Activated T-cell treated with anti-CD3 and anti-CD28 coated beads, Interleukin-2, amount 50 U/mL, for 24 hours (primary cell): ENCODE measurements around the gene BAIAP3.

Source experiments
- DNase-seq: peaks from one replicate; pipeline ENCODE4 v3.0.0-alpha.2; 2020
- H3K27ac Mint-ChIP-seq: 2 replicates; pipeline ENCODE4 v1.8.0; 2020; ENCODE audit warnings: mild to moderate bottlenecking, mixed read lengths
- H3K27me3 Mint-ChIP-seq: 2 replicates; pipeline ENCODE4 v1.8.0; 2020; ENCODE audit warnings: mixed read lengths
- H3K36me3 Mint-ChIP-seq: 2 replicates; pipeline ENCODE4 v1.8.0; 2020; ENCODE audit warnings: low read depth, mixed read lengths
- H3K4me1 Mint-ChIP-seq: 2 replicates; pipeline ENCODE4 v1.8.0; 2020; ENCODE audit warnings: low read depth, mixed read lengths
- H3K4me3 Mint-ChIP-seq: 2 replicates; pipeline ENCODE4 v1.8.0; 2020; ENCODE audit warnings: mild to moderate bottlenecking, moderate library complexity, mixed read lengths
- H3K9me3 Mint-ChIP-seq: 2 replicates; pipeline ENCODE4 v1.8.0; 2020; ENCODE audit warnings: mixed read lengths

BAIAP3 gene

DNA sequence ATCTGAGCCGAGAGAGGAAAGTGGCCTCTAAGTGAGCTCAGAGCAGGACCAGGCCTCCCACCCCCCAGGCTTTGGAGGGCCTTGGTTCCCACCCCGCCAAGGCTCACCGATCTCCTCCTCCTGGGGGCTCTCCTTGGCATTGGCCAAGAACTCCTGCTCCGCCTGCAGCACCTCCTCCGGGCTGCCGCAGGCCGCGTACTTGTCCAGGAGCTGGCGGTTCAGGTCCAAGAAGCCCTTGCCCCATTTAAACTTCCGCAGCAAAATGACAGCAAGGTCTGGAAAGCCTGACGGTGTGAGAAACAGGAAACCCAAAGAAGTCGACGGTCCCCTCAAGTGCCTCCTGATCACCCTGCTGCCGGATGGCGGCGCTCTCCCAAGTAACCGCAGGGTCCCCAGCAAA lies 16.5 kb downstream of the BAIAP3 start:
- Mint-ChIP-seq H3K4me1 (peaks cover 31% of the 10 kb centered on the region), H3K36me3 (peaks cover 36% of the 10 kb centered on the region), H3K27ac (peak overlapping the region; percentile 88), H3K4me3 (peak overlapping the region; percentile 85), H3K27me3 (no peaks in the 10 kb centered on the region), H3K9me3 (no peaks in the 10 kb centered on the region)
- DNase-seq, result no peak

DNA sequence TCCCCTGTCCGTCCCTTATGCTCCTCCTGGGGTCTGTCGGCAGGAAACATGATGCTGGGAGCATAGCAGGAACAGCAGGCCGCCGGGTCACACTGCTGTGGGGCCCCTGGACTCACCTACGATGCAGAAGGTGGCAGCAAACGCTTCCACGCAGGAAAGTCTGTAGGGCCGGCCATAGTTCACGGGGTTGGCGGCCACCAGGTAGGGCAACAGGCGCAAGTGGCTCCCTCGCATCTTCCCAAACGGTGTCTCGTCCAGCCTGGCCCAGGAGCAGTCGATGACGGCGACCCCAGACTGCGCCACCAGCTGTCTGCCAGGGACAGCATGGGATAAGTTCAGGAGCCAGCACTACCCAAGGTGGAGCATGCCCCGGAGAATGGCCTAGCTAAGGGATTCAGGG lies 17.2 kb downstream of the BAIAP3 start:
- H3K4me1 Mint-ChIP-seq, result peaks cover 37% of the 10 kb centered on the region
- H3K27ac Mint-ChIP-seq, result peak overlapping the region; percentile 88

DNA sequence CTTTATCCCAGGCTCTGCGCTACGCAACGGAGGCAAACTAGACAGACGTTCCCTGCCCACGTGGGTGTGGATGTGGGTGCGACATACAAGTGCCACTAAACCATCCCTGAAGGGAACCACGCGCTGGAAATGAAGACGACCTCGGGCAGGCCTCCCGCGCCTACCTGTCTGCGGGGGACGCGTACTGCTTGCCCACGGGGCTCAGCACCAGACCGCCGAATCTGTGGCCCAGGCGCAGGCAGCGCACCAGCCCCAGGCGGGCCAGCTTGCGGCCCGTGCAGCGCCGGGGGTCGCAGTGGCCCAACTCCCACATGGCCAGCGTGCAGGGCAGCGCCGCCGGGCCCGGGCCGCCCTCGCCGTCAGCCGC lies 17.8 kb downstream of the BAIAP3 start:
- peaks cover 39% of the 10 kb centered on the region for H3K4me1 Mint-ChIP-seq
- H3K36me3 Mint-ChIP-seq, result peaks cover 36% of the 10 kb centered on the region
- no peaks in the 10 kb centered on the region for H3K27me3 Mint-ChIP-seq
- DNase-seq, result no peak
- H3K9me3 Mint-ChIP-seq, result no peaks in the 10 kb centered on the region
- peak overlapping the region; percentile 88 for H3K27ac Mint-ChIP-seq
- peak overlapping the region; percentile 85 for H3K4me3 Mint-ChIP-seq

More for the DNA sequence above, 17.2 kb downstream of the BAIAP3 start:
- peak overlapping the region; percentile 85 for H3K4me3 Mint-ChIP-seq
- no peak for DNase-seq
- H3K36me3 Mint-ChIP-seq, result peaks cover 36% of the 10 kb centered on the region
- no peaks in the 10 kb centered on the region for H3K9me3 Mint-ChIP-seq
- no peaks in the 10 kb centered on the region for H3K27me3 Mint-ChIP-seq

DNA sequence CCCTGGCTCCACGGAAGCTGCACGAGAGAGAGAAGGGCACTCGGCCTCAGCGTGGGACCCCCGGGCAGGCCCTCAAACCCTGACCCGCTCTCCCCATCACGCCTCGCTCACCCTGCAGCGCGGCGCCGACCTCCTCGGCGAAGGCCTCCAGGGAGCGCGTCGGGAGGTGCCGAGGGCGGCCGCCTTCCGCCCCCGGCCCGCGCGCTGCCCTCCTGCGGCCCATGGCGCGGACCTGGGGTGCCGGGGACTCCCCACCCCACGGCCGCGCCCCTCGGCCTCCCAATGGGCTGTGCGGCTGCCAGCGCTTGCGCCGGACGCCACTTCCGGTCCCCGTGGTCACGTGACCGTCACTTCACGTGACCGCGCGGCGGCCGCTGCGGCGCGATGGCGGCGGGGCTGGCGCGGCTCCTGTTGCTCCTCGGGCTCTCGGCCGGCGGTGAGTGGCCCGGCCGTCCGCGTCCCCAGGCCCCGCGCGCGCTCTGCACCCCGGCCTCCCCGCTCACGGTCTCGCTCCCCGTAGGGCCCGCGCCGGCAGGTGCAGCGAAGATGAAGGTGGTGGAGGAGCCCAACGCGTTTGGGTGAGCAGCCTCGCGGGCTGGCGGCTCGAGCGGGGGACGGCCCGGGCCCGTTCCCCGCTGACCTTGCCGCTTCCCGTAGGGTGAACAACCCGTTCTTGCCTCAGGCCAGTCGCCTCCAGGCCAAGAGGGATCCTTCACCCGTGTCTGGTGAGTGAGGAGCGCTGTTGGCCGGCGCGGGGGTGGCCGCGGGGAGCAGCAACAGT lies 18.3 kb downstream of the BAIAP3 start, which contains the start of the genes GNPTG and TSR3:
TSS of gene GNPTG (plus strand) at position 350 of the 781 bp plus-strand sequence. CDS start at position 385, 35 bp downstream.
TSS of gene TSR3 (minus strand) at position 297 of the 781 bp plus-strand sequence. CDS start at position 223, 74 bp downstream.
- Mint-ChIP-seq H3K27ac (peak within 1 kb of the TSS; percentile 88), H3K4me1 (peaks cover 39% of the 10 kb centered on the region), H3K36me3 (peaks cover 36% of the 10 kb centered on the region), H3K9me3 (no peaks in the 10 kb centered on the region), H3K4me3 (peak within 1 kb of the TSS; percentile 85), H3K27me3 (no peaks in the 10 kb centered on the region)
- DNase-seq, result peak; percentile 91

DNA sequence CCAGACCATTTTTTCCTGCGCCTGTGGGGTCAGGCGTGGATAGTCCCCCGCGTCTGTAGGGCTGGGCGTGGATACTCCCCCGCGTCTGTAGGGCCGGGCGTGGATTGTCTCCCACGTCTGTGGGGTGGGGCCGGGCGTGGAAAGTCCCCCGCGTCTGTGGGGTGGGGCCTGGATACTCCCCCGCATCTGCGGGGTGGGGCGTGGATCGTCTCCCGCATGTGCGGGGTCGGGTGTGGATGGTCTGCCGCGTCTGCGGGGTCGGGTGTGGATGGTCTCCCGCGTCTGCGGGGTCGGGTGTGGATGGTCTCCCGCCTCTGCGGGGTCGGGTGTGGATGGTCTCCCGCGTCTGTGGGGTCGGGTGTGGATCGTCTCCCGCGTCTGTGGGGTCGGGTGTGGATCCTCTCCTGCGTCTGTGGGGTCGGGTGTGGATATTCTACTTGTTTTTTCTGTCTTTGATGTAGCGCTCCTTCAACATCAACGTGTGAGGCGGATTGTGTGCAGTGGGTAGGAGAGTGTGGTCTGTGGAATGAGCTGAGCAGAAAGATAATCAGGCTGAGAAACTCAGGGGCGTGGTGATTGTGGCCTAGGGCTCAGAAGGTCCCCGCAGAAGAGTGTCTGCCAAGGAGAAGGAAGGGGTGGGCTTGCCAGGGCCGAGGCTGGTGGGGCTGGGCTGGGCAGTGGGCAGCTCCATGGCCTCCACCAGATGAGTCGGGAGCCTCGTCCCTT lies 21.5 kb downstream of the BAIAP3 start:
- H3K9me3 Mint-ChIP-seq, result no peaks in the 10 kb centered on the region
- peaks cover 42% of the 10 kb centered on the region for H3K4me1 Mint-ChIP-seq
- no peak overlapping the region for H3K27ac Mint-ChIP-seq
- H3K36me3 Mint-ChIP-seq, result peaks cover 26% of the 10 kb centered on the region
- H3K4me3 Mint-ChIP-seq, result no peak overlapping the region
- DNase-seq, result no peak
- no peaks in the 10 kb centered on the region for H3K27me3 Mint-ChIP-seq

DNA sequence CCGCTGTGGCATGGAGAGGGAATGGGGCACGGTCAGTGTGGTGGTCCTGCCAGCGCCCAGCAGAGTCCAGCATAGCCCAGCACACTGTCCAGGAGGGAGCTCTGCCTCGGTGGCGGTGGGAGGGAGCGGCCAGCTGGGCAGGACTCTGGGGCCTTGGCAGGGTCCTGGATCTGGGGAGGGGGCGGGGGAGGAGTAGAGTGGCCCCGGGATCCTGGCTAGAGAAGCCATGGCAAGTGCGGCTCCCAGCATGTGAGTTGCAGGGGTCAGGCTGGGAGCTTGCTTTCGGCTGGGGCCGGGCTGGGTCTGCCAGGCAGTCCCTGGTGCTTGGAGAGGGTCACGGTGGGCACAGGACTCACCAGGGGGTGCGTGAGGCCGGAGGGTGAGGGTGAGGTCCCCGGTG lies 22.1 kb downstream of the BAIAP3 start:
- H3K4me3 Mint-ChIP-seq, result no peak overlapping the region
- H3K27ac Mint-ChIP-seq, result no peak overlapping the region
- H3K4me1 Mint-ChIP-seq, result peaks cover 36% of the 10 kb centered on the region
- H3K36me3 Mint-ChIP-seq, result peaks cover 26% of the 10 kb centered on the region
- H3K27me3 Mint-ChIP-seq, result no peaks in the 10 kb centered on the region
- no peaks in the 10 kb centered on the region for H3K9me3 Mint-ChIP-seq
- DNase-seq, result no peak

DNA sequence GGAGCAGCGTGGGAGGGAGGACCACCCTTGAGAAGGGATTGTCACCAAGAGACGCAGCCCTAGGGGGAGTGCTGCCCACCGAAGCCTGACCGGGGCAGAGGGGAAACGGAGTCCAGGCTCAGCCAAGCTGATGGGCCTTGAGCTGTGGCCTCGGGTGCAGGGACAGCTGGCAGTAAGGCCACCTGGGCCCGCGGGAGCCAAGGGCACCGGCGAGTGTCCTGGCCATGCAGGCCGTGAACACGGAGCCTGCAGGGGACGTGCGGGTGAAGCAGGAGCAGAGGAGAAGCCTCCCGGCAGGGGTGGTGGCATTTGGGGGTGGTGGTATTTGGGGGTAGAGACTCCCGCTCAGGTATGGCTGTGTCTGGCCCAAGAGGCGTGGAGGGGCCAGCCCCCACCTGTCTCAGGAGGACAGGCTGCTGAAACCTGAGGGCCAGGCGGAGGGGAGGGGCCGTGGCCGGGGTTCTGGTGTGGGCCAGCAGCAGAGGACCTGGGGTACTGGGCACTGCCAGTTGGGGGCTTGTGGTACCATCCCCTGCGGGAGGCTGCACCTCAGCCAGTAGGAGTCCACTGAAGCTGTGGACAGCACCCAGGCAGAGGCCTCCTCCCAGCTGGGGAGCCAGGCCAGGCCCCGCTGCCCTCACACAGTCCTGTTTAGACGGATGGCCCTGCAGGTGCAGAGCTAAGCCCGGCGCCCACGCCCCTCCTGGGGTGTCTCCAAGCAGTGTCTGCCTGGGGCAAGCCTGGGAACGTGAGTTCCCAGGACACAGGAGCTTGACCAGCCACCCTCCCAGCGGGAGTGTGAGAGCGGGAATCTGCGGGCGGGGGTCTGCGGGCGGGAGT lies 22.8 kb downstream of the BAIAP3 start:
- H3K4me3 Mint-ChIP-seq, result no peak overlapping the region
- H3K4me1 Mint-ChIP-seq, result peaks cover 33% of the 10 kb centered on the region
- no peak overlapping the region for H3K27ac Mint-ChIP-seq
- peaks cover 28% of the 10 kb centered on the region for H3K36me3 Mint-ChIP-seq
- no peaks in the 10 kb centered on the region for H3K27me3 Mint-ChIP-seq
- H3K9me3 Mint-ChIP-seq, result no peaks in the 10 kb centered on the region
- DNase-seq, result no peak

DNA sequence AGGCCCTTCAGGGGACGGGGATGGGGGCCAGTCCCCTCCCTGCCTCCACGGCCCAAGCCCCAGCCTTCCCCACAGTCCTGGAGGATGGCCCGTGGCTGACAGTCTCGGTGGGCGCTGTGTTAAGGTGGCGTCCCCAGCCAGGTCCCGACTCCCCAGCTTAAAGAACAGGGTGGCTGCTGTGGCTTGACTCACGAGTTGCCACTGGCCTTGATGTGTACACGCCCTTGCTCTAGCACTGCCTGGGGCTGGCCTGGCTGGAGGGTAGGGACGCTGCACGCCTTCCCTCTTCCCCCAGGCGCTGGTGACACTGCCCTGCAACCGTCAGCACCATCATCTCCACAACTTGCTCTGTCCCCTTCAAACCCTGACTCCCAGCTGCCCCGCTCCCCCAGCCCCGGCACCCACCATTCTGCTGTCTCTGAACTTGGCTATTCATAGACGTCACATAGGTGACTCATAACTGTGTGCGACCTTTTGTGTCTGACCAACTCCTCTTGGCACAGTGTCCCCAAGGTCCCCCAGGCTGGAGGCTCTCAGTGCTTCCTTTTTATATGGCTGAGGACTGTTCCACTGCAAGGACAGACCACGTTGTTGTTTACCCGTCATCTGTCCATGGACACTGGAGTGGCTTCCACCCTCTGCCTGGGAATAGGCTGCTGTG lies 24.6 kb downstream of the BAIAP3 start:
- peak overlapping the region; percentile 53 for H3K27ac Mint-ChIP-seq
- H3K36me3 Mint-ChIP-seq, result peaks cover 39% of the 10 kb centered on the region
- H3K4me1 Mint-ChIP-seq, result peaks cover 29% of the 10 kb centered on the region
- no peak for DNase-seq
- H3K4me3 Mint-ChIP-seq, result no peak overlapping the region
- no peaks in the 10 kb centered on the region for H3K27me3 Mint-ChIP-seq
- H3K9me3 Mint-ChIP-seq, result no peaks in the 10 kb centered on the region

DNA sequence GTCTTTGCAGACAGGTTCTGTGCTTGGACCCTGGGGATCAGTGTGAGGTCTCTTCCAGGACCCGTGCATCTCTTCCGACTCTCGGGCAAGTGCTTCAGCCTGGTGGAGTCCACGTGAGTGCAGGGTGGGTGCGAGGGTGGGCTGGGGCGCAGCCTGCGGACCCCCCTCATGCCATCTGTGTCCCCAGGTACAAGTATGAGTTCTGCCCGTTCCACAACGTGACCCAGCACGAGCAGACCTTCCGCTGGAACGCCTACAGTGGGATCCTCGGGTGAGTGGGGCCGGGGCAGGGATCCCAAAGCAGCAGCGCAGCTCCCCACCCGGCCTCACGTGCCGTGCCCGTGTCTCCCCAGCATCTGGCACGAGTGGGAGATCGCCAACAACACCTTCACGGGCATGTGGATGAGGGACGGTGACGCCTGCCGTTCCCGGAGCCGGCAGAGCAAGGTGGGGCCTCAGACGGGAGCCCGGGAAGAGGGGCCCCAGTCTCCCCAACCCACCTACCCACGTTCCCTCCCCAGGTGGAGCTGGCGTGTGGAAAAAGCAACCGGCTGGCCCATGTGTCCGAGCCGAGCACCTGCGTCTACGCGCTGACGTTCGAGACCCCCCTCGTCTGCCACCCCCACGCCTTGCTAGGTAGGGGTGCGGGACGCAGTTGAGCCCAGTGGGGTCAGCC lies 28.4 kb downstream of the BAIAP3 start:
- Mint-ChIP-seq H3K4me3 (no peak overlapping the region), H3K9me3 (no peaks in the 10 kb centered on the region), H3K27ac (no peak overlapping the region), H3K4me1 (peaks cover 13% of the 10 kb centered on the region), H3K27me3 (no peaks in the 10 kb centered on the region), H3K36me3 (peaks cover 72% of the 10 kb centered on the region)
- no peak for DNase-seq

DNA sequence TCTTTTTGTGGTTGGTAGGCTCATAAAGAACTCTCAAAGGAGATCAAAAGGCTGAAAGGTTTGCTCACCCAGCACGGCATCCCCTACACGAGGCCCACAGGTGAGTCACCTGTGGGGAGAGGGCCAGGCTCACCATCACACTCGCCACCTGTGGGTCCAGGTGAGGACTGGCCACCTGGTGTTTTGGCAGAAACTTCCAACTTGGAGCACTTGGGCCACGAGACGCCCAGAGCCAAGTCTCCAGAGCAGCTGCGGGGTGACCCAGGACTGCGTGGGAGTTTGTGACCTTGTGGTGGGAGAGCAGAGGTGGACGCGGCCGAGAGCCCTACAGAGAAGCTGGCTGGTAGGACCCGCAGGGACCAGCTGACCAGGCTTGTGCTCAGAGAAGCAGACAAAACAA lies 29.4 kb downstream of the BAIAP3 start:
- DNase-seq, result no peak
- Mint-ChIP-seq H3K9me3 (no peaks in the 10 kb centered on the region), H3K36me3 (peaks cover 72% of the 10 kb centered on the region), H3K27me3 (no peaks in the 10 kb centered on the region), H3K27ac (peak overlapping the region; percentile 40), H3K4me1 (peaks cover 13% of the 10 kb centered on the region), H3K4me3 (no peak overlapping the region)

DNA sequence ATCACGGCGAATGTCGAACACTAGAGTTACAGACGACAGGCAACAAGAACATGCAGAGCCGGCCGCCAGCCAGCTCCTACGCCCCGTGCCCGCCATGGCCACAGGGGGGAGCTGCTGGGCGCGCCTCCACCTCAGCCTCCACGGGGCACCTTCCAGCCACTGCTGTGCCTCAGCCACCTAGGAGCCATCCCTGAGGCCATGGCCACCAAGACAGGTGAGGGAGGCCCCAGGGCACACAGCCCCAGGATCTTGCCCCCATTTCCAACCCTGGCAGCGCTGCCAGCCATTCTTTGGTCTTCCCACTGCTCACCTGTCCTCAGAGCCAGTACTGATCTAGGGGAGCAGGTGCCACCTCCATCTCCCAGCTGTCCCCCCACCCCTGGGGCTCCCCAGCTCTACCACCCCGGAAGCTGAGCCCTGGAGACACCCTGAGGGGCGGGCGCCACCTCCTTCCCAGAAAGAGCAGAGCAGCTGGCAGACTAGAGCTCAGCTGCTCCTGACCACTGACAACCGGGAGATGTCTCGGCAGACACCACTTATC lies 30.1 kb downstream of the BAIAP3 start:
- Mint-ChIP-seq H3K27me3 (no peaks in the 10 kb centered on the region), H3K36me3 (peaks cover 76% of the 10 kb centered on the region), H3K4me1 (peaks cover 9% of the 10 kb centered on the region), H3K9me3 (no peaks in the 10 kb centered on the region), H3K27ac (peak overlapping the region; percentile 80), H3K4me3 (no peak overlapping the region)
- DNase-seq, result peak; percentile 84

DNA sequence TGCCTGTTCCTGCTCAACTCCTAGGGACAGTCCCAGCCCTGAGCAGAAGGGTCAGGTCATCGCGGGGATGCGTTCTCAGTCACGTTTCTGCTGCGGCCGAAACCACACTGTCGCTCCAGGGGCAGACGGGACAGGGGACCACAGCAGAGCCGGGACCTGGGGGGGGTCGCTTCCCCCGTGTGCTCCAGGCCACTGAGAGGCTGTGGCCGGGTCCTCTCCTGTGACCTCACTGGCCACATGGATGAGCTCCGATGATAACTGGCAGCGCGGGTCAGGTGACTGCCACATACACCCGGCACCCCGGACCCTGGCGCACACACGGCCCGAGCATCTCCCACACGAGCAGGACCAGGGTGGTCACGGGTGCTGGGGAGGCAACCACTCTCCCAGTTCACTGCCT lies 31.1 kb downstream of the BAIAP3 start:
- peak overlapping the region; percentile 57 for H3K27ac Mint-ChIP-seq
- H3K9me3 Mint-ChIP-seq, result no peaks in the 10 kb centered on the region
- peaks cover 74% of the 10 kb centered on the region for H3K36me3 Mint-ChIP-seq
- H3K4me3 Mint-ChIP-seq, result no peak overlapping the region
- H3K4me1 Mint-ChIP-seq, result peaks cover 9% of the 10 kb centered on the region
- no peaks in the 10 kb centered on the region for H3K27me3 Mint-ChIP-seq
- DNase-seq, result no peak

DNA sequence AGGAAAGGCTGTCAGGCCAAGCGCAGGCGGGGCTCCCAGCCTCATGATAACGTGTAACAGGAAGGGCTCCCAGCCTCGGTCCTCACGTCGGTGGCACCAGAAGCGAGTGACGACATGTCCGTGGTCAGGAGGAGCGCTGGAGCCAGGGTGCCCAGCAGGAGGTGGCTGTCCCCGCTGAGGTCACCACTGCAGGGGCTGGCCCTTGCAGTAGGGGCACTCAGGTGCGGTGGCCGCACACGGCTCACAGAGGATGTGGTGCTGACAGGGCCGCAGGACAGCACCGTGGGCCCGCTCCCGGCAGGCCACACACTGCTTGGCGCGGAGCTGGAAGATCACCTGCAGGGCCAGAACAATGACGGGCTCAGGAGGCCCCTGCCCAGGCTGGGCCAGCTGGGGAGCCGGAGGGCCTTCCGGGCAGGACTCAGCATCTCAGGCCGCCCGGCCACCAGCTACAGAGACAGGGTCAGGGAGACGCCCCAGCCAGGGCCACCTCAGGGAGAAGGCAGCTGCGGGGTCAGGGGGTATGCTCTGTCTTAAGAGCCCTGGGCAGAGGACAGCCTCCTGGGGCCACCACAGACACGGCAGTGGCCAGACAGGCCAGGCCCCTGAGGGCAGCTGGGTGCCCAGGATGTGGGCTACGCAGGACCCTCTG lies 32.7 kb downstream of the BAIAP3 start:
- Mint-ChIP-seq H3K27ac (peak overlapping the region; percentile 67), H3K9me3 (no peaks in the 10 kb centered on the region), H3K27me3 (no peaks in the 10 kb centered on the region), H3K4me3 (no peak overlapping the region), H3K36me3 (peaks cover 73% of the 10 kb centered on the region), H3K4me1 (peaks cover 9% of the 10 kb centered on the region)
- DNase-seq, result no peak
